K562 (cell line): Measurements from ENCODE around the gene CACNG7. TPM values are rescaled to one million over a fixed set of nuclear protein-coding genes. Genes with fewer than 3 reads are reported as not detected.

ENCODE experiments used
- ATAC-seq: fragments of 200-7000 bp; cut with Tn5 transposase; 3 replicates; pipeline ENCODE4 v1.9.1; 2020; ENCODE audit warnings: moderate library complexity
- BruUV-seq: library from RNA; stranded (reverse); fragments of 400-500 nt; replicated peaks from 2 replicates; lab custom pipeline; 2021; lab: Mats Ljungman, UMichigan
- CTCF ChIA-PET: fragments of 300-600 bp; formaldehyde crosslinking; extraction: SDS; loops from one replicate; lab custom pipeline; 2021; ENCODE audit warnings: low intra/inter-chr PET ratio; lab: Yijun Ruan, JAX
- POLR2A ChIA-PET: fragments of 300-600, 350-650 bp; sonication (Branson Sonifier 250); formaldehyde crosslinking; extraction: SDS; loops from one replicate; lab custom pipeline; 2021; ENCODE audit warnings: antibody characterized with exemption, inconsistent platforms; lab: Yijun Ruan, JAX
- DNase-seq, 4 experiments: peaks; one replicate each; pipeline versions ENCODE4 v3.0.0 to v3.0.0-alpha.2; 2011 to 2018; ENCODE audit warnings: low spot score in 3 of 4, mixed read lengths in 3 of 4; ENCODE audit errors: extremely low read depth in 1 of 4
- FAIRE-seq: peaks from 2 replicates; lab custom pipeline; 2011; peaks lifted over from hg19 to GRCh38; lab: Jason Lieb, UNC
- H2AFZ ChIP-seq: 2 replicates; pipeline ENCODE4 v1.6.0; 2011; ENCODE audit warnings: low read depth, low read length, control low read depth, inconsistent platforms
- H3K27ac ChIP-seq: fragments of 200-600 bp; 3 replicates; pipeline ENCODE4 v1.8.0; 2011; ENCODE audit warnings: low read depth, mild to moderate bottlenecking, control low read depth, inconsistent platforms, low read length, moderate library complexity, mixed read lengths; ENCODE audit errors: extremely low read depth
- H3K27me3 ChIP-seq, 2 experiments: fragments of 300-600 bp in 1 of 2; 2 replicates in 1 of 2; 3 replicates in 1 of 2; pipeline versions ENCODE4 v1.6.0 to v1.8.0; 2011; ENCODE audit warnings: inconsistent platforms in 2 of 2, low read length in 2 of 2, mild to moderate bottlenecking in 1 of 2, mixed read lengths in 1 of 2, moderate library complexity in 1 of 2; ENCODE audit not compliant: control insufficient read depth in 2 of 2, insufficient read depth in 2 of 2
- H3K36me3 ChIP-seq: fragments of 300-600 bp; 3 replicates; pipeline ENCODE4 v1.8.0; 2011; ENCODE audit warnings: mild to moderate bottlenecking, low read length, inconsistent platforms; ENCODE audit not compliant: control insufficient read depth, insufficient read depth
- H3K4me1 ChIP-seq, 2 experiments: fragments of 200-600 bp in 1 of 2; replicated peaks in 1 of 2; 2 replicates in 1 of 2; 3 replicates in 1 of 2; pipeline versions ENCODE4 v1.5.1 to v1.8.0; 2011; ENCODE audit warnings: inconsistent platforms in 2 of 2, low read length in 2 of 2, mild to moderate bottlenecking in 1 of 2, mixed read lengths in 1 of 2, moderate library complexity in 1 of 2; ENCODE audit not compliant: control insufficient read depth in 2 of 2, insufficient read depth in 2 of 2
- H3K4me2 ChIP-seq: 2 replicates; pipeline ENCODE4 v1.6.1; 2011; ENCODE audit warnings: low read length, control low read depth, inconsistent platforms, mixed read lengths; ENCODE audit not compliant: insufficient read depth
- H3K4me3 ChIP-seq: fragments of 200-600 bp; sonication (generic), shearing (Covaris generic); 2 replicates; pipeline ENCODE4 v1.5.1; 2016; ENCODE audit warnings: control low read depth, inconsistent platforms
- H3K79me2 ChIP-seq: fragments of 200-600 bp; 3 replicates; pipeline ENCODE4 v1.8.0; 2011; ENCODE audit warnings: low read length, inconsistent platforms; ENCODE audit not compliant: control insufficient read depth, insufficient read depth
- H3K9ac ChIP-seq, 2 experiments: 2 replicates each; pipeline versions ENCODE4 v1.6.0 to v1.6.1; 2011; ENCODE audit warnings: low read depth in 2 of 2, low read length in 2 of 2, control low read depth in 1 of 2, inconsistent platforms in 1 of 2, mild to moderate bottlenecking in 1 of 2, mixed read lengths in 1 of 2; ENCODE audit not compliant: insufficient read depth in 1 of 2
- H3K9me1 ChIP-seq: one replicate; pipeline ENCODE4 v1.6.0; 2011; ENCODE audit warnings: inconsistent platforms, mild to moderate bottlenecking, low read length, moderate library complexity; ENCODE audit not compliant: control insufficient read depth, insufficient read depth
- H3K9me3 ChIP-seq: replicated peaks from 2 replicates; pipeline ENCODE4 v1.5.1; 2011; ENCODE audit warnings: low read depth, low read length, inconsistent platforms; ENCODE audit not compliant: control insufficient read depth, insufficient read depth
- H4K20me1 ChIP-seq: replicated peaks from 2 replicates; pipeline ENCODE4 v1.6.1; 2011; ENCODE audit warnings: low read length, inconsistent platforms, mixed read lengths; ENCODE audit not compliant: control insufficient read depth, insufficient read depth
- ARID2 ChIP-seq: fragments of 450-650 bp; IDR thresholded peaks from 2 replicates; pipeline ENCODE4 v1.6.1; 2017; ENCODE audit warnings: antibody characterized with exemption, mild to moderate bottlenecking
- CTBP1 ChIP-seq: fragments of 450-650 bp; IDR thresholded peaks from 2 replicates; pipeline ENCODE4 v1.6.1; 2016; ENCODE audit warnings: borderline replicate concordance
- DNMT1 ChIP-seq: fragments of 450-650 bp; IDR thresholded peaks from 2 replicates; pipeline ENCODE4 v1.6.1; 2016; ENCODE audit warnings: antibody characterized with exemption, mild to moderate bottlenecking
- ELF4 ChIP-seq: fragments of 450-650 bp; formaldehyde crosslinking; IDR thresholded peaks from 2 replicates; pipeline ENCODE4 v1.4.0; 2022; ENCODE audit warnings: missing genetic modification characterization
- FOXJ3 ChIP-seq: sonication (generic); formaldehyde crosslinking; IDR thresholded peaks from 2 replicates; pipeline ENCODE4 v1.4.0; 2020; ENCODE audit warnings: mild to moderate bottlenecking, missing genetic modification reagents
- MEF2A ChIP-seq: IDR thresholded peaks from 2 replicates; pipeline ENCODE4 v1.6.1; 2011; ENCODE audit warnings: low read depth, mild to moderate bottlenecking, low read length, moderate library complexity; ENCODE audit not compliant: control insufficient read depth
- MYNN ChIP-seq, 2 experiments: sonication (generic); formaldehyde crosslinking in 1 of 2; IDR thresholded peaks; 2 replicates each; pipeline versions ENCODE4 v1.5.0 to v1.6.1; 2016 to 2020; ENCODE audit warnings: antibody characterized with exemption in 1 of 2, missing genetic modification reagents in 1 of 2
- NEUROD1 ChIP-seq: fragments of 150-350 bp; IDR thresholded peaks from 2 replicates; pipeline ENCODE4 v1.6.1; 2014; ENCODE audit warnings: borderline replicate concordance, low read length, low read depth; ENCODE audit not compliant: partially characterized antibody
- NR4A1 ChIP-seq, 2 experiments: fragments of 250-450 bp in 1 of 2; fragments of 450-650 bp in 1 of 2; sonication (Bioruptor Pico) in 1 of 2; IDR thresholded peaks; 2 replicates each; pipeline versions ENCODE4 v1.4.0 to v1.6.1; 2016 to 2020; ENCODE audit warnings: mild to moderate bottlenecking in 2 of 2, missing compliant biosample characterization in 1 of 2, missing genetic modification characterization in 1 of 2, moderate library complexity in 1 of 2
- PCBP2 ChIP-seq: fragments of 200-400 bp; formaldehyde crosslinking; IDR thresholded peaks from 2 replicates; pipeline ENCODE4 v1.6.1; 2018; ENCODE audit warnings: low read length, low read depth, mild to moderate bottlenecking, moderate library complexity; ENCODE audit not compliant: poor library complexity, severe bottlenecking
- SIX5 ChIP-seq, 2 experiments: IDR thresholded peaks; 2 replicates each; pipeline ENCODE4 v1.6.1; 2011; ENCODE audit warnings: low read length in 2 of 2, borderline replicate concordance in 1 of 2, low read depth in 1 of 2, mild to moderate bottlenecking in 1 of 2, moderate library complexity in 1 of 2; ENCODE audit not compliant: insufficient read depth in 1 of 2
- SMARCA4 ChIP-seq: fragments of 450-650 bp; IDR thresholded peaks from 2 replicates; pipeline ENCODE4 v1.6.1; 2016
- TAF7 ChIP-seq: fragments of 450-650 bp; IDR thresholded peaks from 2 replicates; pipeline ENCODE4 v1.6.1; 2016; ENCODE audit warnings: missing genetic modification characterization, missing compliant biosample characterization
- TBL1XR1 ChIP-seq, 2 experiments: IDR thresholded peaks; 2 replicates each; pipeline ENCODE4 v1.6.1; 2012; ENCODE audit warnings: improper control_type of control experiment in 2 of 2, low read length in 2 of 2, mild to moderate bottlenecking in 1 of 2
- ZFP30 ChIP-seq: fragments of 250-450 bp; sonication (Bioruptor Pico); IDR thresholded peaks from 2 replicates; pipeline ENCODE4 v1.8.0; 2022; ENCODE audit warnings: moderate library complexity, mild to moderate bottlenecking, inconsistent platforms, borderline replicate concordance
- ZNF239 ChIP-seq: fragments of 250-450 bp; sonication (Bioruptor Pico); IDR thresholded peaks from 2 replicates; pipeline ENCODE4 v1.4.0; 2020; ENCODE audit warnings: mild to moderate bottlenecking
- ZNF311 ChIP-seq: fragments of 250-450 bp; sonication (Bioruptor Pico); IDR thresholded peaks from 2 replicates; pipeline ENCODE4 v1.4.0; 2020; ENCODE audit warnings: mild to moderate bottlenecking, moderate library complexity
- ZNF586 ChIP-seq: fragments of 450-650 bp; formaldehyde crosslinking; conservative IDR thresholded peaks from 2 replicates; pipeline ENCODE4 v1.4.0; 2020; ENCODE audit warnings: mild to moderate bottlenecking, moderate library complexity
- ZNF655 ChIP-seq: fragments of 250-450 bp; sonication (Bioruptor Pico); IDR thresholded peaks from 2 replicates; pipeline ENCODE4 v1.5.0; 2021
- WGBS: fragments of 100-300 bp; shearing (Covaris generic); methylation state at CpG from one replicate; pipeline ENCODE4 v1.1.6; 2016; ENCODE audit warnings: low coverage, mixed read lengths; ENCODE audit not compliant: insufficient coverage; ENCODE audit errors: missing lambda C conversion rate; 5-methylcytosine and 5-hydroxymethylcytosine counted together
- in situ Hi-C: fragments of 300-500 bp; cut with MboI; formaldehyde crosslinking; loops from 4 replicates; pipeline ENCODE4 v1.15.0; 2018; ENCODE audit warnings: inconsistent platforms, mixed read lengths
- intact Hi-C: fragments of 100-400 bp; cut with micrococcal nuclease; formaldehyde crosslinking; loops from 2 replicates; pipeline ENCODE4 v1.14.2; 2022
- polyA plus RNA-seq, 8 experiments: library from polyadenylated mRNA; depleted of rRNA in 4 of 8; stranded (reverse) in 5 of 8; unstranded in 3 of 8; fragments of >200 nt; fragmentation: Nextera tagmentation in 2 of 8; fragmentation: Illumina TruSeq in 1 of 8; extraction: Ambion mirVana in 2 of 8; extraction: Trizol in 1 of 8; gene quantifications; 2 replicates each; pipeline versions ENCODE4 v1.2.1 to v1.2.3, GENCODE V29; 2011 to 2014; ENCODE audit warnings: inconsistent platforms in 1 of 8, missing spikeins in 1 of 8
- total RNA-seq, 7 experiments: library from RNA; depleted of rRNA in 6 of 7; stranded (reverse); fragments of >200 nt in 6 of 7; fragmentation: Illumina TruSeq in 2 of 7; extraction: Trizol in 2 of 7; gene quantifications; 2 replicates each; pipeline versions ENCODE4 v1.2.1 to v1.2.3, GENCODE V29; 2011 to 2021; ENCODE audit warnings: low replicate concordance in 1 of 7

Gene CACNG7
- total and polyA plus RNA-seq, 9 of the 15 experiments (the other 6 are each of a cell fraction or from before 2014, with no cell fraction given): not detected

GRCh38 chr19:53944416-53944815, 35.3 kb downstream of the CACNG7 start:
- no peak for DNase-seq
- BruUV-seq: no TSS peak
- intact Hi-C loops (no loop called here), in situ Hi-C loops (no loop called here)
- WGBS: 3% methylated on average over 4 of the region's 4 CpGs
- H3K27me3 ChIP-seq: peaks cover 11 to 31% of the 10 kb centered on the region in 2 experiments; a peak in 3 of 5 replicates
- peaks cover 0 to 13% of the 10 kb centered on the region in 2 experiments; a peak in 2 of 5 replicates for H3K4me1 ChIP-seq
- H3K4me3 ChIP-seq: no peak overlapping the region
- POLR2A ChIA-PET: interaction anchor here (0.6 kb wide), 1 partner anchor 116 kb away, joined by 3 read pairs; no protein-coding TSS in a partner anchor
- no peaks in the 10 kb centered on the region for H3K79me2 ChIP-seq
- TF ChIP-seq TBL1XR1 (IDR thresholded peaks at IDR 0.05; ENCODE audit: low read length in 2 of 2) (no peak), TAF7 (tag) (no peak), FOXJ3 (CRISPR knock-in tag) (no peak), ZNF311 (CRISPR knock-in tag) (no peak), DNMT1 (no peak), ZNF655 (CRISPR knock-in tag) (no peak), NR4A1 (CRISPR knock-in tag; IDR thresholded peaks at IDR 0.05) (no peak), NR4A1 (tag; IDR thresholded peaks at IDR 0.05) (no peak), NEUROD1 (no peak), ZNF586 (CRISPR knock-in tag) (no peak), SIX5 (IDR thresholded peaks at IDR 0.05; ENCODE audit: borderline replicate concordance in 1 of 2, insufficient read depth in 1 of 2, low read depth in 1 of 2, low read length in 2 of 2) (no peak), SMARCA4 (no peak), ZNF239 (CRISPR knock-in tag) (no peak), MEF2A (no peak), CTBP1 (no peak), ELF4 (no peak), MYNN (IDR thresholded peaks at IDR 0.05) (no peak), MYNN (CRISPR knock-in tag; IDR thresholded peaks at IDR 0.05) (no peak), PCBP2 (no peak), ZFP30 (CRISPR knock-in tag) (no peak), ARID2 (no peak)
- TF ChIP-seq, all 486 proteins: peak for 0
- Histone ChIP-seq H3K9me3 (no peaks in the 10 kb centered on the region), H3K36me3 (no peaks in the 10 kb centered on the region), H3K4me2 (no peak overlapping the region), H2AFZ (no peak overlapping the region), H3K27ac (no peak overlapping the region), H3K9me1 (no peaks in the 10 kb centered on the region), H3K9ac (no peak overlapping the region), H4K20me1 (no peaks in the 10 kb centered on the region; the same call in 1 of the 2 replicates)
- FAIRE-seq (no peak), ATAC-seq (no peak)
- CTCF ChIA-PET: no interaction called here
